Measurements from ENCODE around the gene PACSIN1. TPM values are rescaled to one million over a fixed set of nuclear protein-coding genes. Genes with fewer than 3 reads are reported as not detected.

The PACSIN1 gene
- total and polyA plus RNA-seq, 10 of the 15 experiments (the other 5 are each of a cell fraction or from before 2014, with no cell fraction given) = 0.50 to 9.4 (median 2.8) TPM

GRCh38 chr6:34484899-34485298 lies 19.0 kb downstream of the PACSIN1 start (continued):
- TF ChIP-seq EP300 (IDR thresholded peaks at IDR 0.05; ENCODE audit: borderline replicate concordance in 1 of 2, control insufficient read depth in 1 of 2, low read depth in 2 of 2, low read length in 2 of 2) = 0 out of 4 replicates have a peak, but pooled peaks of 1 of the 2 experiments have one; percentile 21
- TF ChIP-seq DPF2 (IDR thresholded peaks at IDR 0.05) = 0 out of 2 replicates have a peak, but pooled peaks have one; percentile 38
- no peak for TF ChIP-seq NR2F1 (conservative IDR thresholded peaks at IDR 0.05)
- no peak for TF ChIP-seq CUX1 (IDR thresholded peaks at IDR 0.05; ENCODE audit: insufficient replicate concordance, low read depth, low read length)
- no peak for TF ChIP-seq RUNX3 (IDR thresholded peaks at IDR 0.05; ENCODE audit: low read length)
- no peak for TF ChIP-seq IRF4 (IDR thresholded peaks at IDR 0.05; ENCODE audit: low read depth, low read length)
- TF ChIP-seq KLF5 (IDR thresholded peaks at IDR 0.05; ENCODE audit: partially characterized antibody) = no peak
- TF ChIP-seq TCF3 (IDR thresholded peaks at IDR 0.05; ENCODE audit: borderline replicate concordance, insufficient read depth, low read depth, low read length) = 0 out of 2 replicates have a peak, but pooled peaks have one; percentile 18
- no peak for TF ChIP-seq SIN3A (IDR thresholded peaks at IDR 0.05; ENCODE audit: low read depth, low read length)
- TF ChIP-seq EED (IDR thresholded peaks at IDR 0.05; ENCODE audit: low read depth) = peak; percentile 64
- peak; percentile 75 to 78; a peak in 3 of 4 replicates for TF ChIP-seq IKZF2 (IDR thresholded peaks at IDR 0.05)
- TF ChIP-seq NFYB (IDR thresholded peaks at IDR 0.05; ENCODE audit: insufficient read depth, low read depth, low read length) = no peak
- TF ChIP-seq IKZF1 (conservative IDR thresholded peaks at IDR 0.05) = peak; percentile 74
- no peak for TF ChIP-seq HCFC1 (IDR thresholded peaks at IDR 0.05; ENCODE audit: low read length)
- TF ChIP-seq GABPA (IDR thresholded peaks at IDR 0.05; ENCODE audit: low read depth) = peak; percentile 20; the same call in 1 of the 2 replicates
- no peak for TF ChIP-seq RBBP5 (conservative IDR thresholded peaks at IDR 0.05)
- peak; percentile 37; the same call in 1 of the 2 replicates for TF ChIP-seq JUNB (IDR thresholded peaks at IDR 0.05)
- peak; percentile 17; the same call in 1 of the 2 replicates for TF ChIP-seq ATF7 (IDR thresholded peaks at IDR 0.05; ENCODE audit: low read depth)
- no peak; the same call in 1 of the 2 replicates for TF ChIP-seq RELB (IDR thresholded peaks at IDR 0.05; ENCODE audit: low read depth)

Measured in GM12878 (cell line).